ENCODE measurements around the gene PTP4A1. TPM values are rescaled to one million over a fixed set of nuclear protein-coding genes. Genes with fewer than 3 reads are reported as not detected.
A peak's percentile ranks its signal among the peaks of the same experiment; 100 is the strongest.

Gene PTP4A1
- total RNA-seq, 4 donors from 2014 or later, result 10.5 to 22.8 (median 18.4) TPM

GRCh38 chr6:63527658-63528514, 44.4 kb upstream of the PTP4A1 start:
- no peaks in the 10 kb centered on the region for H3K36me3 ChIP-seq
- DNase-seq (ENCODE audit: low spot score in 2 of 2), result peak in 1 of 2 donors; percentile 57
- H3K4me1 ChIP-seq, result peaks cover 0 to 4% (median 0%) of the 10 kb centered on the region in 4 donors
- no peaks in the 10 kb centered on the region for H3K27me3 ChIP-seq
- TF ChIP-seq EP300 (IDR thresholded peaks at IDR 0.05) (peak in 1 of 2 donors; percentile 70), POLR2A (IDR thresholded peaks at IDR 0.05) (no peak)
- 79 to 84% methylated on average over 6 of the region's 6 CpGs for WGBS, 2 donors
- no peak overlapping the region for H3K27ac ChIP-seq
- H3K4me3 ChIP-seq, result no peak overlapping the region
- H3K9me3 ChIP-seq, result no peaks in the 10 kb centered on the region

DNA sequence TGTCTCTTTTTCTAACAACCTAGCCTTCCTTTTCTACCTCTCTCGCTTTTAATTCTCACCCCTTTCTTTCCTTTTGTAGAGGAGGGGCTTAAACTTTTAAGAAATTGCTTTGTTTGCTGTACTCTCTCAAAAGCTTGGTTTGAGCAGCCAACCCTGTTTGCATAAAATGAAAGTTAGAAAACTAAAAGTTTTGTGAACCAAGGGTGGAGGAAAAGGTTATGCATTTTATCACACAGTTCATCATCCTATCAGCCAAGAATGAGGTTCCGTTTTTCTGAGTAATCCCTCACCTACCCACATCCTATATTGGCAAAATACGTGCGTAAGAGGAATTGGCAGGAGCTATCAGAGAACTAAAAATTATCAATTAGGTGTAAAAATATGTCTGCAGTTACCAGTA, 42.8 kb upstream of the PTP4A1 start:
- Histone ChIP-seq H3K27ac (no peak overlapping the region), H3K4me3 (no peak overlapping the region), H3K36me3 (no peaks in the 10 kb centered on the region), H3K27me3 (no peaks in the 10 kb centered on the region), H3K4me1 (peaks cover 0 to 4% (median 0%) of the 10 kb centered on the region in 4 donors), H3K9me3 (no peaks in the 10 kb centered on the region)
- DNase-seq (ENCODE audit: low spot score in 2 of 2), result no peak
- WGBS, 2 donors, result 59 to 62% methylated on average over 4 of the region's 4 CpGs
- no peak for TF ChIP-seq CTCF (IDR thresholded peaks at IDR 0.05)
- no peak for TF ChIP-seq EP300 (IDR thresholded peaks at IDR 0.05)
- no peak for TF ChIP-seq POLR2A (IDR thresholded peaks at IDR 0.05)

- H3K4me1 ChIP-seq, result peaks cover 0 to 4% (median 0%) of the 10 kb centered on the region in 4 donors
Measured at GRCh38 chr6:63530182-63530581, 42.1 kb upstream of the PTP4A1 start.

DNA sequence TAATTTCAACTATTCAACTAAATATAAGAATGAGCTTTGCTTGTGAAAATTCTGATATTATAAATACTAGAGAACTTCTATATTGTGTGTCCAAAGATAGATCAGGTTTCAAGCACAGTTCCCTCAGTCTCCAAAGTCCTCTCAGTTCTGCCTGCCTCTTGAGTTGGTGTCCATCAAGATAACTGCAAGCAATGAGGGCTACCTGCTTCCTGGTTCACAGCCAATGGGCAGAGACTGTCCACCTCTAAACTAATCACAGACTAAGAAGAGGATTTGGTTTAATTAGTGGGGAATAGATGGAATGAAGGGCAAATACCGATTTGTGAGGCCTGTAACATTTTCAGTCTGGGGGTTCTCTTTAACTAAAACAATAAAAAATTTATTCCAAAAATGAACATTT, 41.3 kb upstream of the PTP4A1 start:
- Histone ChIP-seq H3K9me3 (no peaks in the 10 kb centered on the region), H3K4me1 (peaks cover 0 to 4% (median 0%) of the 10 kb centered on the region in 4 donors), H3K27me3 (no peaks in the 10 kb centered on the region), H3K27ac (no peak overlapping the region), H3K36me3 (no peaks in the 10 kb centered on the region), H3K4me3 (no peak overlapping the region)
- WGBS, 2 donors, result 87% methylated on average over 1 of the region's 1 CpG
- TF ChIP-seq POLR2A (IDR thresholded peaks at IDR 0.05) (no peak), EP300 (IDR thresholded peaks at IDR 0.05) (no peak), CTCF (IDR thresholded peaks at IDR 0.05) (no peak)
- DNase-seq (ENCODE audit: low spot score in 2 of 2), result no peak

More at GRCh38 chr6:63530182-63530581, 42.1 kb upstream of the PTP4A1 start:
- DNase-seq (ENCODE audit: low spot score in 2 of 2), result no peak
- no peak for TF ChIP-seq CTCF (IDR thresholded peaks at IDR 0.05)
- TF ChIP-seq EP300 (IDR thresholded peaks at IDR 0.05), result no peak
- no peak for TF ChIP-seq POLR2A (IDR thresholded peaks at IDR 0.05)
- WGBS, 2 donors, result 85 to 91% methylated on average over 3 of the region's 3 CpGs
- H3K36me3 ChIP-seq, result no peaks in the 10 kb centered on the region
- H3K27me3 ChIP-seq, result no peaks in the 10 kb centered on the region
- H3K4me3 ChIP-seq, result no peak overlapping the region
- H3K27ac ChIP-seq, result no peak overlapping the region
- no peaks in the 10 kb centered on the region for H3K9me3 ChIP-seq

- H3K4me1 ChIP-seq, result peaks cover 0 to 2% (median 0%) of the 10 kb centered on the region in 4 donors
- H3K27ac ChIP-seq, result no peak overlapping the region
- no peaks in the 10 kb centered on the region for H3K36me3 ChIP-seq
- 82 to 84% methylated on average over 3 of the region's 3 CpGs for WGBS, 2 donors
- TF ChIP-seq POLR2A (IDR thresholded peaks at IDR 0.05), result no peak
- no peak for TF ChIP-seq EP300 (IDR thresholded peaks at IDR 0.05)
- TF ChIP-seq CTCF (IDR thresholded peaks at IDR 0.05), result no peak
- no peaks in the 10 kb centered on the region for H3K27me3 ChIP-seq
- H3K9me3 ChIP-seq, result no peaks in the 10 kb centered on the region
- H3K4me3 ChIP-seq, result no peak overlapping the region
- no peak for DNase-seq (ENCODE audit: low spot score in 2 of 2)
Measured at GRCh38 chr6:63533026-63533425, 39.3 kb upstream of the PTP4A1 start.
